Purkinje cell (primary cell): ENCODE data around the gene LDAH. TPM values are rescaled to one million over a fixed set of nuclear protein-coding genes. Genes with fewer than 3 reads are reported as not detected.

Experiments used
- polyA plus RNA-seq: library from polyadenylated mRNA; unstranded; fragments of >200 nt; fragmentation: Nextera tagmentation; gene quantifications from 2 replicates; pipeline ENCODE4 v1.2.1, GENCODE V29; 2014

Gene LDAH
- polyA plus RNA-seq, result 7.5 and 19.1 TPM in 2 replicates

DNA sequence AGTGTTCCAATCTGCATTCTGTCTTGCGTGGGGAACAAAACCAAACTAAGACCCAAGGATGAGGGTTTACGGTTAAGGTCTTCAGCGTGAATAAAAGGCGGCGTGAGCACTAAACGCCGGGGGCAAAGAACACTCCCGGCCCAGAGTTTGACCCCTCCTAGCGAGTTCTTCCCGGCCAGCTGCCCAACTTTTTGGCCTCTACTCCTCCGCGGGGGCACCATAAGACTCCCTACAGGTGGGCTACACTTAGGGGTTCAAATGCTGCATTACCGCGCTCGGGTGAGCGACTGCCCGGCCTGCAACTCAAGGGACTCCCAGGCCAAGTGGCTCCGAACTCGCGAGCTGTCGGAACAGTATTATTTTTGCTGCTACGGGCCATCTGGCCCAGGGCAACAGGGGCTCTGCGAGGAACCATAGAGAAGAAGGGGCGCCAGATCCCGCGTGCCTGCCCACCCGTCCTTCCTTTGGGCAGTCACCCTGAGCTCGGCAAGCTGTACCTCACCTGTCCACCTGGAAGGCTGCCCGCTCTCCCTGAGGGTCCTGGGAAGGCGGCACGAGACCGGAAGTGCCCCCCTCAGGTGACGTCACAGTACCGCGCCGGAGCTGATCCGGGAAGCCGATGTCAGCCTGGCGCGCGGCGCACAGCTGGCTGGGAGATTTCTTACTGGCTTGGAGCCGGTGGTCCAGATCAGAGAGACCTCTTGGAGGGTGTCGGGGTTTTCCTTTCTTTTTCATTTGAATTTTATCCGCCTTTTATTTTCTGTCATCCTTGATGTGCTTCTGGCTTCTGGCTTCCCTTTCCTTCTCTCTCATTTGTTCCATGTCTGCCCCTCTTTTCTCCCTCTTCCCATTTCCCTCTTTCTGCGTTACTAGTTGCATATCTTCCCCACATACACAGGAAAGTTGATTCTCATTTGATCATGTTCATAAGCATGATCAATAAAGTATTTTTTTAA is at the start of gene LDAH:
TSS of gene LDAH (minus strand) at position 567 of the 956 bp plus-strand sequence. CDS start 21,638 bp downstream, outside the sequence.

DNA sequence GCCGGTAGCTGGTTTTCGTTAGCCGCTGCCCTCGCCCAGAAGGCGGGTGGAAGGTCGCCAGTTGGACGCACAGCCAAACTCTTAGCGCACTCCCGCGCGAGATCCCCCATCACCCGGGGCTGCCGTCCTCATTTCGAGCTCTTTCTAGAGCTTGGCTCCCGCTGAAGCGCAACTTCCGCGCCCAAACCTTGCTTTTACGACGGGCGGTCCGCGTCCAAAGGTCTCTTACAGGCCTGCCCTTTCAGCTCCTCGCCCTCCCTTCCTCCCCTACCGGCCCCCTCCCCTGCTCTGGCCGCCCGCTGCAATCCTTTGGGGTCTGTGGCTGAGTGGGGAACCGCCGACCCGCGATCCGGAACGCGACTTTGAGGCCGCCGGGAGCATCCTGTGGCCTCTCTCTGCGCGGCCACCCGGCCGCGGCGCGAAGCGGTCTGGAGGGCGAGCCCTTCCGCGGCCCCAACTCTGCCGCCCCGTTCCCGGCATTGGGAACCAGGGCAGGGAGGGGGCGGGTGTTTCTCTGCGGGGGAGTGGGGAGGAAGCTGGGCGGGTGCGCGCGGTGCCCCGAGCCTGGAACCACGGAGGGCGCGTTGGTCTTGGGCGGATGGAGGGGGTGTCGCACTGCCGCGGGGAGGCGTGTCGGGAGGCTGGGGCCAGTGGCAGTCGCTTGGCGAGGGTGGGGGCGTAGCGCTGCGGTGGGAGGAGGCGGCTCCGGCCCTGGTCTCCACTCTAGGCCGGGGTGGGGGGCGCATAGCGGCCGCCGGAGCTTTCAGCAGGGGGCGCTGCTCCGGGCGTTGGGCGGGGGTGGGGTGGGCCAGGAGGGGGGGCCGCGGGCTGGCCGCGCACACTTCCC is 156.4 kb downstream of the LDAH start, which contains the start of gene GDF7:
TSS of gene GDF7 (plus strand) at position 841 of the 847 bp plus-strand sequence. CDS start 96 bp downstream, outside the sequence.

GRCh38 chr2:20650877-20651730 is 171.8 kb downstream of the LDAH start, which contains the start of gene HS1BP3:
Gene HS1BP3 (minus strand): TSS chr2:20651098. CDS start chr2:20651063, 35 bp downstream.

Other genes starting within 250 kb of the LDAH start
- gene HS1BP3, start 172.0 kb downstream of the LDAH start, polyA plus RNA-seq, result 0.27 TPM in 1 of 2 replicates, not detected in the other
- gene GDF7, start 156.0 kb downstream of the LDAH start, polyA plus RNA-seq, result not detected in 2 replicates
- gene APOB, start 221.0 kb upstream of the LDAH start, polyA plus RNA-seq, result 0.05 TPM in 1 of 2 replicates, not detected in the other